GM21515 (cell line): Measurements from ENCODE around the gene POLR3H.

Experiments used
- ATAC-seq: cut with Tn5 transposase; IDR thresholded peaks from one replicate; pipeline ENCODE4 v1.9.1; 2021; ENCODE audit not compliant: unreplicated experiment

POLR3H gene

GRCh38 chr22:41488076-41488475 lies 56.2 kb downstream of the POLR3H start:
- no peak for ATAC-seq

GRCh38 chr22:41487037-41487935 lies 57.0 kb downstream of the POLR3H start:
- ATAC-seq: no peak

- ATAC-seq: no peak
Observed at GRCh38 chr22:41485033-41485432, 59.2 kb downstream of the POLR3H start.

GRCh38 chr22:41482319-41482935 lies 61.8 kb downstream of the POLR3H start:
- no peak for ATAC-seq

GRCh38 chr22:41481925-41482318 lies 62.3 kb downstream of the POLR3H start:
- ATAC-seq: no peak

GRCh38 chr22:41481131-41481830 lies 63.0 kb downstream of the POLR3H start:
- no peak for ATAC-seq

GRCh38 chr22:41480397-41480735 lies 63.9 kb downstream of the POLR3H start:
- no peak for ATAC-seq

GRCh38 chr22:41479671-41480396 lies 64.4 kb downstream of the POLR3H start:
- no peak for ATAC-seq

GRCh38 chr22:41478891-41479521 lies 65.3 kb downstream of the POLR3H start:
- no peak for ATAC-seq

- ATAC-seq: no peak
Observed at GRCh38 chr22:41478473-41478872, 65.8 kb downstream of the POLR3H start.
